ENCODE results near the gene DNAJA1. TPM values are rescaled to one million over a fixed set of nuclear protein-coding genes. Genes with fewer than 3 reads are reported as not detected.

DNAJA1 gene
- total and polyA plus RNA-seq, 4 donors: 39.5 to 101 (median 84.0) TPM

- DNase-seq (no peak), ATAC-seq (ENCODE audit: low FRiP score) (no peak)
- no peak overlapping the region for H3K27ac ChIP-seq (ENCODE audit: low read depth in 1 of 2, low read length in 2 of 2)
- H3K9me3 ChIP-seq (ENCODE audit: control insufficient read depth, low read length): no peaks in the 10 kb centered on the region
- intact Hi-C loops (cut with DNase I): no loop called here
- H3K27me3 ChIP-seq (ENCODE audit: control insufficient read depth in 1 of 2, insufficient read depth in 2 of 2, low read length in 1 of 2): no peaks in the 10 kb centered on the region
- peaks cover 0 to 4% of the 10 kb centered on the region in 2 donors for H3K4me1 ChIP-seq (ENCODE audit: control insufficient read depth in 1 of 2, insufficient read depth in 2 of 2, low read length in 2 of 2)
- H3K36me3 ChIP-seq (ENCODE audit: control insufficient read depth in 1 of 2, insufficient read depth in 2 of 2, low read length in 1 of 2): peaks cover 6 to 17% of the 10 kb centered on the region in 2 donors
- 88 to 90% methylated on average over 9 of the region's 9 CpGs for WGBS, 2 donors
- H3K4me3 ChIP-seq (ENCODE audit: low read length in 2 of 2): no peak overlapping the region
Observed at GRCh38 chr9:33040792-33041431, 15.8 kb downstream of the DNAJA1 start.

GRCh38 chr9:33041432-33042188 lies 16.5 kb downstream of the DNAJA1 start:
- intact Hi-C loops (cut with DNase I): no loop called here
- no peak overlapping the region for H3K27ac ChIP-seq (ENCODE audit: low read depth in 1 of 2, low read length in 2 of 2)
- H3K9me3 ChIP-seq (ENCODE audit: control insufficient read depth, low read length): no peaks in the 10 kb centered on the region
- no peak overlapping the region for H3K4me3 ChIP-seq (ENCODE audit: low read length in 2 of 2)
- peaks cover 4 to 11% of the 10 kb centered on the region in 2 donors for H3K36me3 ChIP-seq (ENCODE audit: control insufficient read depth in 1 of 2, insufficient read depth in 2 of 2, low read length in 1 of 2)
- WGBS, 2 donors: 81 to 87% methylated on average over 10 of the region's 10 CpGs
- ATAC-seq (ENCODE audit: low FRiP score): no peak
- peaks cover 0 to 4% of the 10 kb centered on the region in 2 donors for H3K4me1 ChIP-seq (ENCODE audit: control insufficient read depth in 1 of 2, insufficient read depth in 2 of 2, low read length in 2 of 2)
- no peaks in the 10 kb centered on the region for H3K27me3 ChIP-seq (ENCODE audit: control insufficient read depth in 1 of 2, insufficient read depth in 2 of 2, low read length in 1 of 2)
- no peak for DNase-seq

- no peaks in the 10 kb centered on the region for H3K27me3 ChIP-seq (ENCODE audit: control insufficient read depth in 1 of 2, insufficient read depth in 2 of 2, low read length in 1 of 2)
- H3K36me3 ChIP-seq (ENCODE audit: control insufficient read depth in 1 of 2, insufficient read depth in 2 of 2, low read length in 1 of 2): peaks cover 2 to 6% of the 10 kb centered on the region in 2 donors
- ATAC-seq (ENCODE audit: low FRiP score) (no peak), DNase-seq (no peak)
- H3K4me3 ChIP-seq (ENCODE audit: low read length in 2 of 2): no peak overlapping the region
- WGBS, 2 donors: 80 to 84% methylated on average over 8 of the region's 8 CpGs
- H3K9me3 ChIP-seq (ENCODE audit: control insufficient read depth, low read length): no peaks in the 10 kb centered on the region
- peaks cover 0 to 4% of the 10 kb centered on the region in 2 donors for H3K4me1 ChIP-seq (ENCODE audit: control insufficient read depth in 1 of 2, insufficient read depth in 2 of 2, low read length in 2 of 2)
- no peak overlapping the region for H3K27ac ChIP-seq (ENCODE audit: low read depth in 1 of 2, low read length in 2 of 2)
- intact Hi-C loops (cut with DNase I): no loop called here
Observed at GRCh38 chr9:33042473-33042872, 17.4 kb downstream of the DNAJA1 start.

- DNase-seq (no peak), ATAC-seq (ENCODE audit: low FRiP score) (no peak)
- Histone ChIP-seq H3K9me3 (ENCODE audit: control insufficient read depth, low read length) (no peaks in the 10 kb centered on the region), H3K4me1 (ENCODE audit: control insufficient read depth in 1 of 2, insufficient read depth in 2 of 2, low read length in 2 of 2) (peaks cover 0 to 4% of the 10 kb centered on the region in 2 donors), H3K36me3 (ENCODE audit: control insufficient read depth in 1 of 2, insufficient read depth in 2 of 2, low read length in 1 of 2) (peaks cover 2 to 6% of the 10 kb centered on the region in 2 donors), H3K27ac (ENCODE audit: low read depth in 1 of 2, low read length in 2 of 2) (peak overlapping the region in 1 of 2 donors; percentile 52), H3K4me3 (ENCODE audit: low read length in 2 of 2) (peak overlapping the region in 1 of 2 donors; percentile 20), H3K27me3 (ENCODE audit: control insufficient read depth in 1 of 2, insufficient read depth in 2 of 2, low read length in 1 of 2) (no peaks in the 10 kb centered on the region)
- intact Hi-C loops (cut with DNase I): no loop called here
- WGBS, 2 donors: 26 to 38% methylated on average over 8 of the region's 8 CpGs
Observed at GRCh38 chr9:33043671-33044070, 18.6 kb downstream of the DNAJA1 start.

- Histone ChIP-seq H3K4me3 (ENCODE audit: low read length in 2 of 2) (peak overlapping the region; percentile 20 to 38), H3K27ac (ENCODE audit: low read depth in 1 of 2, low read length in 2 of 2) (peak overlapping the region; percentile 54 to 78), H3K27me3 (ENCODE audit: control insufficient read depth in 1 of 2, insufficient read depth in 2 of 2, low read length in 1 of 2) (no peaks in the 10 kb centered on the region), H3K36me3 (ENCODE audit: control insufficient read depth in 1 of 2, insufficient read depth in 2 of 2, low read length in 1 of 2) (peaks cover 2 to 6% of the 10 kb centered on the region in 2 donors), H3K9me3 (ENCODE audit: control insufficient read depth, low read length) (no peaks in the 10 kb centered on the region), H3K4me1 (ENCODE audit: control insufficient read depth in 1 of 2, insufficient read depth in 2 of 2, low read length in 2 of 2) (peaks cover 0 to 4% of the 10 kb centered on the region in 2 donors)
- ATAC-seq (ENCODE audit: low FRiP score) (peak; percentile 93), DNase-seq (peak; percentile 94 to 95)
- WGBS, 2 donors: 0% methylated on average over 41 of the region's 41 CpGs
- intact Hi-C loops (cut with DNase I): no loop called here
Observed at GRCh38 chr9:33044162-33044673, 19.1 kb downstream of the DNAJA1 start.

GRCh38 chr9:33044677-33045282 lies 19.7 kb downstream of the DNAJA1 start:
- ATAC-seq (ENCODE audit: low FRiP score): peak; percentile 63
- DNase-seq: no peak
- Histone ChIP-seq H3K4me1 (ENCODE audit: control insufficient read depth in 1 of 2, insufficient read depth in 2 of 2, low read length in 2 of 2) (peaks cover 0 to 4% of the 10 kb centered on the region in 2 donors), H3K36me3 (ENCODE audit: control insufficient read depth in 1 of 2, insufficient read depth in 2 of 2, low read length in 1 of 2) (peaks cover 4 to 6% of the 10 kb centered on the region in 2 donors), H3K9me3 (ENCODE audit: control insufficient read depth, low read length) (no peaks in the 10 kb centered on the region), H3K27ac (ENCODE audit: low read depth in 1 of 2, low read length in 2 of 2) (peak overlapping the region; percentile 54 to 78), H3K4me3 (ENCODE audit: low read length in 2 of 2) (peak overlapping the region; percentile 20 to 38), H3K27me3 (ENCODE audit: control insufficient read depth in 1 of 2, insufficient read depth in 2 of 2, low read length in 1 of 2) (no peaks in the 10 kb centered on the region)
- intact Hi-C loops (cut with DNase I): no loop called here
- 21 to 32% methylated on average over 12 of the region's 12 CpGs for WGBS, 2 donors

GRCh38 chr9:33046061-33046460 lies 21.0 kb downstream of the DNAJA1 start:
- Histone ChIP-seq H3K36me3 (ENCODE audit: control insufficient read depth in 1 of 2, insufficient read depth in 2 of 2, low read length in 1 of 2) (peaks cover 3 to 4% of the 10 kb centered on the region in 2 donors), H3K4me1 (ENCODE audit: control insufficient read depth in 1 of 2, insufficient read depth in 2 of 2, low read length in 2 of 2) (peaks cover 0 to 4% of the 10 kb centered on the region in 2 donors), H3K27me3 (ENCODE audit: control insufficient read depth in 1 of 2, insufficient read depth in 2 of 2, low read length in 1 of 2) (no peaks in the 10 kb centered on the region), H3K4me3 (ENCODE audit: low read length in 2 of 2) (no peak overlapping the region), H3K27ac (ENCODE audit: low read depth in 1 of 2, low read length in 2 of 2) (no peak overlapping the region), H3K9me3 (ENCODE audit: control insufficient read depth, low read length) (no peaks in the 10 kb centered on the region)
- ATAC-seq (ENCODE audit: low FRiP score) (no peak), DNase-seq (no peak)
- WGBS, 2 donors: 19% methylated on average over 1 of the region's 1 CpG
- intact Hi-C loops (cut with DNase I): no loop called here

GRCh38 chr9:33048054-33048465 lies 23.0 kb downstream of the DNAJA1 start:
- H3K36me3 ChIP-seq (ENCODE audit: control insufficient read depth in 1 of 2, insufficient read depth in 2 of 2, low read length in 1 of 2): peaks cover 3 to 11% of the 10 kb centered on the region in 2 donors
- ATAC-seq (ENCODE audit: low FRiP score) (no peak), DNase-seq (no peak)
- H3K9me3 ChIP-seq (ENCODE audit: control insufficient read depth, low read length): no peaks in the 10 kb centered on the region
- no peaks in the 10 kb centered on the region for H3K27me3 ChIP-seq (ENCODE audit: control insufficient read depth in 1 of 2, insufficient read depth in 2 of 2, low read length in 1 of 2)
- intact Hi-C loops (cut with DNase I): no loop called here
- no peak overlapping the region for H3K4me3 ChIP-seq (ENCODE audit: low read length in 2 of 2)
- 83 to 86% methylated on average over 2 of the region's 2 CpGs for WGBS, 2 donors
- peaks cover 0 to 4% of the 10 kb centered on the region in 2 donors for H3K4me1 ChIP-seq (ENCODE audit: control insufficient read depth in 1 of 2, insufficient read depth in 2 of 2, low read length in 2 of 2)
- no peak overlapping the region for H3K27ac ChIP-seq (ENCODE audit: low read depth in 1 of 2, low read length in 2 of 2)

Data from aorta (tissue), 5 donors.